Measurements from ENCODE around the gene GALNT17. TPM values are rescaled to one million over a fixed set of nuclear protein-coding genes. Genes with fewer than 3 reads are reported as not detected.

GALNT17 gene
- total RNA-seq, 2 donors from 2014 or later = 0.82 to 4.0 TPM

DNA sequence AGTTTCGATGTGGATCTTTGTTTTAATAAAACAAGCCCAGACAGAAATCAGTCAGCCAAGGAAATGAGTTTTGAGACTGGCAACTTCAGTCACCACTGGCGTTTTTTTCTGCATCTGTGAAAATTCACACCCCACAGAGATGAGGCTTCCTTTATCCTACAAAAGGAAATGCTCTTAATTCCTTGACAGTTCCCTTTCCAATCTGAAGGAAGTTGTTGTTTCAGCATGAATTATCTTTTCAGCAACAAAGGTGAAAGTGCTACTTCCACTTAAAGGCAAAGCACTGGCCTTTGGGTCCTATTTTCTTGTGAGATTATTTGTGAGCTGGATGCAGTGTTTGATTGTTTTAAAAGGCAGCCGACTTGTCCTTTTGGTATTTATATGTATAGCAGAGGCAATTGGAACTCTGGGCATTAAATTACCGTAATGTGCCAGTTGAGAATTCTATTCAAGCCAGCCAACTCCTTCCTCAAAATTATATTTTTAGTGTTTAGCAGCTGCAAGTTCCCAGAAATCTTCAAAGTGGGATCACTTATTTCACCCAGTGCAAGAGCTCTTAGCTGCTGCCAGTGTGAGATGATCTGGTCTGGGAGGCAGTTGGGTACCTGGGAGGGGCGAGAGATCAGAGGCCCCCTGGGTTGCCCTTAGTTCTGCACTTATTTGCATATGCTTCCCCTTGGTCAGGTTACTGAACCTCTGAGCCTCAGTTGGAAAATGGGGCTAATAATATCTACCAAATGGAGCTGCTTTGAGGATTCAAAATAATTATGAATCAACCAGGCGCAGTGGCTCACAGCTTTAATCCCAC is 427.1 kb downstream of the GALNT17 start:
- H3K9me3 ChIP-seq = no peaks in the 10 kb centered on the region
- H3K36me3 ChIP-seq = no peaks in the 10 kb centered on the region
- H3K4me1 ChIP-seq = no peaks in the 10 kb centered on the region
- H3K27me3 ChIP-seq = no peaks in the 10 kb centered on the region
- no peak overlapping the region for H3K4me3 ChIP-seq
- DNase-seq (ENCODE audit: low spot score) = no peak
- TF ChIP-seq, protein P1, sequence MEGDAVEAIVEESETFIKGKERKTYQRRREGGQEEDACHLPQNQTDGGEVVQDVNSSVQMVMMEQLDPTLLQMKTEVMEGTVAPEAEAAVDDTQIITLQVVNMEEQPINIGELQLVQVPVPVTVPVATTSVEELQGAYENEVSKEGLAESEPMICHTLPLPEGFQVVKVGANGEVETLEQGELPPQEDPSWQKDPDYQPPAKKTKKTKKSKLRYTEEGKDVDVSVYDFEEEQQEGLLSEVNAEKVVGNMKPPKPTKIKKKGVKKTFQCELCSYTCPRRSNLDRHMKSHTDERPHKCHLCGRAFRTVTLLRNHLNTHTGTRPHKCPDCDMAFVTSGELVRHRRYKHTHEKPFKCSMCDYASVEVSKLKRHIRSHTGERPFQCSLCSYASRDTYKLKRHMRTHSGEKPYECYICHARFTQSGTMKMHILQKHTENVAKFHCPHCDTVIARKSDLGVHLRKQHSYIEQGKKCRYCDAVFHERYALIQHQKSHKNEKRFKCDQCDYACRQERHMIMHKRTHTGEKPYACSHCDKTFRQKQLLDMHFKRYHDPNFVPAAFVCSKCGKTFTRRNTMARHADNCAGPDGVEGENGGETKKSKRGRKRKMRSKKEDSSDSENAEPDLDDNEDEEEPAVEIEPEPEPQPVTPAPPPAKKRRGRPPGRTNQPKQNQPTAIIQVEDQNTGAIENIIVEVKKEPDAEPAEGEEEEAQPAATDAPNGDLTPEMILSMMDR (IDR thresholded peaks at IDR 0.05) = no peak
- no peak overlapping the region for H3K27ac ChIP-seq

DNA sequence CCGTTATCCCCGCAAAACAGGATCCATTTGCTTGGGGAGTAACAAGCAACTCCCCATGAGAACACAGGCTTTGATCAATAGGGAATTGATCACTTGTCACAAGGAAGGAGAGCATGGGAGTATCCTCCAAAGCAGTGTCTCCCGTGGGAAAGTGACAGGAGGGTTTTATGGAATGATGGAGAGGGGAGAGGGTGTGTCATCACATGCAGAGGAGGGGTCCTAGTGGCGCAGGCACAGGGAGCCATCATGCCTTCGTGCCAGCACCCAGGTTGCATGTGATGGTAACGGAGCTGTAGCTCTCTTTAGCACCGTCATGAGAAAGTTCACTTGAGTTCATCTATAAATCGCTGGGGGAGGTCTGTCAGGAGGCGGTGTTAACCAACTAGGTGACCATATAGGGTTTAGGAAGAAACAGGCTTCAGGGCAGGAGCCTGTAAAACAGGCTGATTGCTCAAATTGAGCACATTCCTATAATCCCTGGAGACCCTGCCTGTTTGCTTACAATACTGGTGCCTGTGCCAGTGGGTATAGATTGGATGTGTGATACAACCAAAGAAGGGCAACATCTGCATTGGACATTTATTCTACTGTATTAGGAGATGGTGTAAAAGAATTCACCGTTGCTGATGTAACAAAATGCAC is 428.5 kb downstream of the GALNT17 start:
- Histone ChIP-seq H3K27ac (no peak overlapping the region), H3K4me3 (no peak overlapping the region), H3K9me3 (no peaks in the 10 kb centered on the region), H3K4me1 (no peaks in the 10 kb centered on the region), H3K27me3 (no peaks in the 10 kb centered on the region), H3K36me3 (no peaks in the 10 kb centered on the region)
- TF ChIP-seq, protein P1 (IDR thresholded peaks at IDR 0.05) = no peak
- no peak for DNase-seq (ENCODE audit: low spot score)

DNA sequence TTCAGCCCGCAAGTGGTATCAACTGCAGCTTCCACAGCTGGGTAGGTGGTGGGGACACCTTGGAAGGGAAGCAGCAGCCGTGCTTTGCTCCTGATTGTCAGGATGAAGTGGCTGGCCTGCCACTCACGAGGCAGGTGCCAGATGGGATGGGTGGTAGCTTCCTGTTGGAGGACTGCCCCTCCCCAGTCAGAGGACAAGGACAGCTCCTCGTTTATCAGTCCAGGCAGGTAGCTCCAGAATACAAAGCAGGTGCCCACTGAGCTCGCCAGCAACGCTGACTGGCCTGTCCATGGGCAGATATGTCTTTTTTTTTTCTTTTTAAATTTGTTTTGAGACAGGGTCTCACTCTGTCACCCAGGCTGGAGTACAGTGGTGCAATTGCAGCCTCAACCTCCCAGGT is 431.3 kb downstream of the GALNT17 start:
- Histone ChIP-seq H3K27me3 (no peaks in the 10 kb centered on the region), H3K4me1 (no peaks in the 10 kb centered on the region), H3K9me3 (no peaks in the 10 kb centered on the region), H3K27ac (no peak overlapping the region), H3K36me3 (no peaks in the 10 kb centered on the region), H3K4me3 (no peak overlapping the region)
- TF ChIP-seq, protein P1 (IDR thresholded peaks at IDR 0.05) = no peak
- DNase-seq (ENCODE audit: low spot score) = no peak

DNA sequence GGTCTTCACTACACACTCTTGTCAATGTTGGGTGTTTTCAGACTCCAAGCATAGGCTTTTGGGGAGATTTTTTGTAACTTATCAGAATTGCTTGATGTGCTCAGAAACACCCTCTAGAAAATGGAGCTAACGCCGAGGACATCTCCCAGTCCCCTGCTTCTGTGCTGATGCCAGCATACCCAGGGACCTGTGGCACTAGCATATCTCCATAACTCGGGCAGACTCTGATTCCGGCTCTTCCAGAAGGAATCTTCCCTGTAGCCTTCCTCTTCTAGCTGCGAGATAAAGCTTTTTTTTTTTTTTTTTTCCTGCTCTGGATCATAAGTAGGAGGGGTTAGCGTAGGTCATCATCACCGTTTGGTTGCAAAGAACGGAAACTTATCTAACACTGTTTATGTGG is 434.4 kb downstream of the GALNT17 start:
- no peak overlapping the region for H3K4me3 ChIP-seq
- H3K27ac ChIP-seq = no peak overlapping the region
- DNase-seq (ENCODE audit: low spot score) = no peak
- H3K36me3 ChIP-seq = no peaks in the 10 kb centered on the region
- H3K4me1 ChIP-seq = no peaks in the 10 kb centered on the region
- TF ChIP-seq, protein P1 (IDR thresholded peaks at IDR 0.05) = no peak
- no peaks in the 10 kb centered on the region for H3K9me3 ChIP-seq
- H3K27me3 ChIP-seq = no peaks in the 10 kb centered on the region

DNA sequence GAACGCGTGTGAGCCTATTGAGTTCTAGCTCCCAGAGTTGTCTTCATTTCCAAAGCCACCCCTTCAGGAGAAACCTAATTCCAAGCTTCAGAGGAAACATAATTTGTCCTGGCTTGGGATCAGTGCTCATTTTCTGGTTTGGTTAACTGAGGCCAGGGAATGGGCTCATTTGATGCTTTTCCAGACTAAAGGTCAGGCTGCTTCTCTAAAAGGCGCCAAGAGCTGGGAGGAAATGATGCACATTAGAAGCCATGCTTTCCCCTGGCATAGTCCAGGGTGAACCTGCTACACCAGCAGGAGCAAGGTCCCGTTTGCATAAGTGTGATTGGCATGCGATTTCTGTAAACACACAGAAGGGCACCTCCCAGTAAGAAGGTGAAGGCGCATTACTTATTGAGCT is 435.0 kb downstream of the GALNT17 start:
- Histone ChIP-seq H3K4me3 (no peak overlapping the region), H3K27me3 (no peaks in the 10 kb centered on the region), H3K36me3 (no peaks in the 10 kb centered on the region), H3K4me1 (no peaks in the 10 kb centered on the region), H3K27ac (no peak overlapping the region), H3K9me3 (no peaks in the 10 kb centered on the region)
- no peak for DNase-seq (ENCODE audit: low spot score)
- TF ChIP-seq, protein P1 (IDR thresholded peaks at IDR 0.05) = no peak
